NCI-H82 (cell line): Measurements from ENCODE around the gene DCK.
"Not testable (repeated sequence)": the region's sequence is repeated elsewhere in the genome, so short reads cannot be mapped to it uniquely, and the experiment has no call there.

Experiments used
- DNase-seq: peaks from one replicate; lab custom pipeline; 2025; lab: John Stamatoyannopoulos, UW

The DCK gene

GRCh38 chr4:70993181-70994068 is at the start of gene DCK:
Gene DCK (plus strand): TSS chr4:70993649. CDS start chr4:70993836, 187 bp downstream.
- DNase-seq: peak; percentile 93

DNA sequence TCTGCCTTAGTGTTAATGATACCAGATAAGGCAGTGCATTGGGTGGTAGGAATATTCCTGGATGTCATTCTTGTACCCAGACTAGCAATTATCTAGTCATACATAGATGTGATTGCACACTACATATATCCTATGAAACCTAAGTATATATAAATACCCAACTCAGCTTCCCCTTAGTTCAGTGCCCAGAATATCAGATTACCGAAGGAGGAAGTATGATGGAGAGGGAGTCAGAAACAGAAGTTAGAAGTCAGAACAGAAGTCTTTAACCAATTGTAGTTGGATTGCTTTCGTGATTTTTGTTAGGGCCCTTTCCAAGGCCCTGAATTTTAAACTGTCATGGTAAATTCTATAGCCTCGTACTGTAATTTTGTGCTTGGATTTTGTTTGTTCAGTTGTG is 48.4 kb upstream of the DCK start:
- no peak for DNase-seq

- DNase-seq: no peak
Measured at GRCh38 chr4:70945452-70946055, 47.9 kb upstream of the DCK start.

DNA sequence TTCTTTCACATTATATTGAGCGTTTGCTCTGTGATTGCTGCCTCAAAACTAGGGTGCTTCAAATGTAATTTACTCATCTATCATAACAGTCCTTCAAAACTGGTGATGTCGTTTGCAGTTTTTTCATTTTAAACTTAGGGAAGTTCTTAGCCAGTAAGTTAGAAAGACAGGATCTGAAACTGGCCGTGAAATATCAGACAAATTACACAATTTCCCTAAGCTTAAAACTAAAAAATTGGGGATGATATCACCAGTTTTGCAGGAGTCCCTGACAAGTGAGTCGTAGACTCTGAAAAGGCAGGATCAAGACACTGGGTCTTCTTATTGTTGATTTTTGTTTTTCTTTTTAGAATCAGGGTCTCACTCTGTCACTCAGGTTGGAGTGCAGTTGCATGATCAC is 46.5 kb upstream of the DCK start:
- no peak for DNase-seq

DNA sequence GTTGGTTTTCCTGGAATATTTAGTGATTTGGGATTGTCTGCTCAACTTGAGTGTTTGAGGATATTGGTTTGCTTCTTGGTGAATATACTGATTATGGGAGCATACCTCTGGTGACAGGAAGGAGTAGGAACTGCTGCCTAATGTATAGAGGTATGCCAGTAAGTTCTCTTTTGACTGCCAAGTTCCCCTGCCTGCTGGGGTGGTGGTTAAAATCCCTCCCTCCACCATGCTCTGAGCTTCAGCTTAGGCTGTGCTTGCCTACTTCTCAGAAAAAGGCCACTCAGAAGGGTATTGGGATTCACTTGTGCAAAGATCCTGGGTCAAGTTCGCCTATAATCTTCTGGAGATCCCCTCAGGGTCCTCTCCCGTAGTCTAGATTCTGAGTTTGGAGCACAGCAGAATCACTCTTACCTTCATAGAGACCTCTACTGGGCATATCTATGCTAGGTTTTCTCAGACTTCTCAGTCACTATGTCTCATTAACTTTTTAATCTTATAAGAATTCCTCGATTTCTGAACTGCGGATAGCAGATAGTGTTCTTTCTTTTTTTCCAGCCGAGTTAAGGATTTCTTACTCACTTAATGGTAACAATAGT is 44.7 kb upstream of the DCK start:
- peak; percentile 27 for DNase-seq

GRCh38 chr4:70954032-70954431 is 39.4 kb upstream of the DCK start:
- no peak for DNase-seq

- no peak for DNase-seq
Measured at GRCh38 chr4:70956549-70957210, 36.8 kb upstream of the DCK start.

- DNase-seq: no peak
Measured at GRCh38 chr4:70958681-70959080, 34.8 kb upstream of the DCK start.

- DNase-seq: no peak
Measured at GRCh38 chr4:70969076-70969475, 24.4 kb upstream of the DCK start.

DNA sequence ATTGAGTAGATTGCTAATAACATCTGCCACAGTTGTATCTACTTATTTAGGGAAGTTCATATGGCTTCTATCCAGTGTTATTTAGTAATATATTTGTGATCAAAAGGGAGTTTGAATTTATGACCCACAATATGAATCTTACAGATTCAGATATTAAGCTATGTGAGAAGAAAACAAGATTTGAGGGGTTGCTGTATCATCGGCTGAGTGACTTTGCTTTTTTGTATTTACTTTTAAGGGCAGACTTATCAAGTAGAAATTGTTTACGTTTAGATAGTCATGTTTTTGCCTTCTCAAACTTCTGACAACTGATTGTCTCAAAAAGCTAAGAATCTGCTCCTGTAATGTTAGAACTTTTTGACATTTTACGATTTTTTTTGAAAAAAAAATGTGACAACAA is 17.2 kb upstream of the DCK start:
- DNase-seq: no peak

DNA sequence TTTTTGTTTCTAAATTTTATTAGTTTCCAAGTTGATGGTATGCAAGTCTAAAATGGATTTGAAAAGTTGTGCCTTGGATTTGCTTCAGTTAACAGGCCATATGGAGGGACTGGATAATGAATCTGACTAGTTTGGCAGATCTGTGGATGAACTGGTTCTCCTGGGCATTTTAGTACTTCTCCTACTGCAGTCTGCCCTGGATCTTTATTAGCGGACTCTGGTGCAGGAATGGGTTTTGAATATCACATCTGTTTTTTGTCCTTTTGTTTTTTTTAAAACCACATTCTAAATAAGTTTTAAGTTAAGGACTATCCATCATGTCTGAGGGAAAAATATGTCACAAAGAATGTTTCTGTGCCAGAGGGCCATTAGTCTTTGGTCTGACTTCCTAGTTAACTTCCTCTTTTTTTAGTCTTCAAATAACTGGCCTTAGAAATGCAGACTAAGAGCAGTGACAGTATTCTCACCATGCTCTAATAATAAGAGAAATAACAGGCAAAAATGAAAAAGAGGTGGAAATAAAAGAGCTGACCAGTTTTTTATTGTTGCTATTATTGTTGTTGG is 13.9 kb upstream of the DCK start:
- no peak for DNase-seq

- no peak for DNase-seq
Measured at GRCh38 chr4:70980196-70980595, 13.3 kb upstream of the DCK start.

- DNase-seq: no peak
Measured at GRCh38 chr4:70984106-70984505, 9.3 kb upstream of the DCK start.

GRCh38 chr4:70984589-70984988 is 8.9 kb upstream of the DCK start:
- DNase-seq: no peak

DNA sequence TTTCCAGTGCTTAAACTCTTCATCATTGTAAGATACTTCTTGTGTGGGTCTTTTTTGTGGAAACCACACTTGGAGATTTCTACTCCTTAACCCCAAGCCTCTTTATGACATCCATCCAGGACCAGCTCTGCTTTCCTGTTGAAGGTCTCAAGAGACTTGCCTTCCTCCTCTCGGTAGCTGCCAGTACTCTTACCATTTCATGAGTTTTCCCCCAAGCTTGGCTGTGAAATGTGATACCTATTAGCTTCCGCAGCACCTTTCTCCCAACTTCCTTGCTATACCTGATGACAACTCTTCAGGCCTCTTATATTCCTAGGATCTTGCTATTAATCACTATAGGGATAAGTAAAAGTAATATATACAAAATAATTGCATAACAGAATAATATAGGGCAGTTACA is 1.9 kb upstream of the DCK start:
- DNase-seq: no peak

GRCh38 chr4:70992391-70992881 is 1.0 kb upstream of the DCK start:
- DNase-seq: peak; percentile 11

DNA sequence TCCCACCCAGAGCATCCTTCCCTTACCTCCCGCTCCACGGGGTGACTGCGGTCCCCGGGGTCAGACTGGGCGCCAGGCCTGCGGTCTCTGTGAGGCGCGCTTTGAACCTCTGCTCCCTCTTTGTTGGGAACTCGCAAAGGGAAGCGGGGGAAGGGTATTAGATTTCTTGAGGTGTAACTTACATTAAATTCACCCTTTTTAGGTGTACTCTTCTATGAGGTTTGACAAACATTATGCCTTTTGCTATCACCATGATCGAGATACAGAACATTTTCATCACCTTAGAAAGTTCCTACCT is 569 bp downstream of the DCK start:
- peak; percentile 63 for DNase-seq

DNA sequence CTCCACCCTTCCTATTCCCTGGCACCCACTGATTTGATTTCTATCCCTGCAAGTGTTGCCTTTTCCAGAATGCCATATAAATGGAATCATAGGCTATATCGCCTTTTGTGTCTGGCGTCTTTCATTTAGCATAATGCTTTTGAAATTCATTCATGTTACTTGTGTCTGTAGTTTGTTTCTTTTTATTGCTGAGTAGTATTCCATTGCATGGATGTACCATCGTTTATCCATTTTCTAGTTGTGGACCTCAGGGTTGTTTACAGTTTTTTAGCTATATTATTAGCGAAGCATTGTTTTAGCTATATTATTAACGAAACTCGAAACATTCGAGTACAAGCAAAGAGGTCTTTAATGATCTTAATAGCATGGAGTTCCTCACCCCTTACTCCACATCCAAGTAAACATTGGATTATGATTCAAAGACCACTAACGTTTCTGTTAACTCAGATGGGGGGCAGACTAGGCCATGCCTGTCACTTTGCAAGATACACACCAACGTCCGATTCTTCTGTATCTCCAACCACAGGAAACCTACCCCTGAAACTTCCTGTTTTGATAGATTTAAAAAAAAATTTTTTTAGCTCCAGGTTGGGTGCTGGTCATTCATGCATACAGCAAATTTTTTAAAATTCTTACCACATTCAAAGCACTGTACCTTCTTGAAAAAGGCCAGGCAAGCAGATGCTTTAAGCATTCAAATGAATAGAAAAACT is 1.1 kb downstream of the DCK start:
- DNase-seq: no peak

GRCh38 chr4:70996018-70996360 is 2.5 kb downstream of the DCK start:
- DNase-seq: no peak

DNA sequence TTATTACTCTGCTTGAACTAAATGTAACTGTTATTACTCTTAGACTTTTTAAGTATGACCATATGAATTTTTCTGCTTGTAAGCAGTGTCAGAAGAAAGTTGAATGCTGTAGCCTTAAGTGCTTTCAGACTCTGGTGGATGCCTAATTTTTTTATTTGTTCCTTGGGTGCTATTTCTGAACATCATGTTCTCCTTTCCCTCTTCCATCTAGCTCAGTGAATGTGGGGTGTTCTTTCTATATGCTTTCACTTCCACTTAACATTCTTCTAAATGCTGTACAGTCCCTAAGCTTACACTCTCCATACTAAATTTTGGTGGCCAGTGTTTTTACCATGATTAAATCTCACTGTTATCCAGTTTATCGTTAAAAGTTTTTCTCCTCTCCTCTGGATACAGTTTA is 3.6 kb downstream of the DCK start:
- DNase-seq: no peak

- no peak for DNase-seq
Measured at GRCh38 chr4:70997546-70997945, 4.1 kb downstream of the DCK start.

GRCh38 chr4:70999639-71000038 is 6.2 kb downstream of the DCK start:
- not testable (repeated sequence) for DNase-seq
